Measurements from ENCODE around the gene CDKL2. TPM values are rescaled to one million over a fixed set of nuclear protein-coding genes. Genes with fewer than 3 reads are reported as not detected.

The CDKL2 gene
- total and polyA plus RNA-seq, 2 of the 4 experiments (the other 2 are of a cell fraction), result 0.09 to 0.18 TPM

GRCh38 chr4:75666299-75666698 lies 36.0 kb upstream of the CDKL2 start:
- Histone ChIP-seq H3K23ac (ENCODE audit: low read depth, low read length) (no peak overlapping the region), H2AFZ (replicated peaks; ENCODE audit: low read length, poor library complexity) (no peak overlapping the region), H2AK9ac (replicated peaks; ENCODE audit: low read depth, low read length, poor library complexity) (no peak overlapping the region), H3K4me2 (ENCODE audit: low read depth, low read length) (no peak overlapping the region), H4K5ac (ENCODE audit: low read depth, low read length) (no peak overlapping the region), H3K79me1 (ENCODE audit: low read depth in 1 of 2, low read length in 2 of 2) (peaks cover 5 to 62% of the 10 kb centered on the region in 2 experiments), H3K4ac (ENCODE audit: low read depth, low read length) (no peak overlapping the region), H3K14ac (replicated peaks; ENCODE audit: low read depth, low read length) (no peak overlapping the region), H3K4me3 (ENCODE audit: insufficient read depth, low read depth, low read length) (no peak overlapping the region), H3K4me1 (ENCODE audit: control insufficient read depth, insufficient read depth, low read length) (peaks cover 5% of the 10 kb centered on the region), H3K18ac (ENCODE audit: low read depth, low read length) (no peak overlapping the region), H3K27ac (ENCODE audit: insufficient read depth, low read length) (no peak overlapping the region), H3K9ac (ENCODE audit: low read depth, low read length) (no peak overlapping the region), H4K91ac (ENCODE audit: insufficient read depth, low read depth, low read length) (no peak overlapping the region), H4K8ac (ENCODE audit: low read depth in 2 of 2, low read length in 2 of 2) (no peak overlapping the region), H4K20me1 (ENCODE audit: insufficient read depth, low read length) (peaks cover 84% of the 10 kb centered on the region), H3K9me1 (ENCODE audit: insufficient read depth, low read length) (peaks cover 7% of the 10 kb centered on the region; the same call in 1 of the 2 replicates), H2BK5ac (ENCODE audit: low read depth, low read length, poor library complexity, severe bottlenecking) (no peak overlapping the region), H3K27me3 (ENCODE audit: control insufficient read depth, insufficient read depth, low read length) (no peaks in the 10 kb centered on the region), H2BK15ac (ENCODE audit: low read depth, low read length) (no peak overlapping the region), H2BK20ac (ENCODE audit: low read depth, low read length) (no peak overlapping the region), H3K9me3 (ENCODE audit: control insufficient read depth, insufficient read depth, low read length) (no peaks in the 10 kb centered on the region), H2BK120ac (ENCODE audit: low read depth, low read length) (no peak overlapping the region), H3K56ac (ENCODE audit: extremely low read depth, insufficient read depth, low read length) (no peak overlapping the region), H2AK5ac (ENCODE audit: low read depth, low read length) (no peak overlapping the region), H3K36me3 (ENCODE audit: control insufficient read depth, insufficient read depth, low read length) (peaks cover 3% of the 10 kb centered on the region; the same call in 1 of the 2 replicates)
- WGBS, 2 experiments (ENCODE audit: extremely low coverage in 2 of 2, insufficient read length in 1 of 2), result 100% methylated on average over 2 of the region's 4 CpGs; no CpG with 5 or more reads in 1 of the 2 experiments
- DNase-seq, result no peak
- no peak for ATAC-seq (ENCODE audit: low read depth)
- ChIA-PET POLR2A (ENCODE audit: unreplicated experiment) (no interaction called here), CTCF (no interaction called here)
- dilution Hi-C loops (cut with HindIII; ENCODE audit: low sequenced_read_pairs, unreplicated experiment) (no loop called here), intact Hi-C loops (cut with micrococcal nuclease) (no loop called here), in situ Hi-C loops (cut with MboI; ENCODE audit: low sequenced_read_pairs) (no loop called here)
- BruUV-seq (replicated peaks), result no TSS peak
- TF ChIP-seq USF2 (IDR thresholded peaks at IDR 0.05; ENCODE audit: low read depth, low read length) (no peak), MAFK (IDR thresholded peaks at IDR 0.05; ENCODE audit: low read depth, low read length) (no peak), CEBPB (IDR thresholded peaks at IDR 0.05; ENCODE audit: low read depth, low read length) (no peak), RAD21 (IDR thresholded peaks at IDR 0.05; ENCODE audit: low read length) (no peak), MXI1 (IDR thresholded peaks at IDR 0.05; ENCODE audit: borderline replicate concordance, low read depth, low read length) (no peak), SMC3 (IDR thresholded peaks at IDR 0.05; ENCODE audit: low read depth, low read length) (no peak), FOS (IDR thresholded peaks at IDR 0.05; ENCODE audit: low read depth, low read length) (no peak), CTCF (conservative IDR thresholded peaks at IDR 0.05; ENCODE audit: low read depth, low read length) (no peak), RFX5 (IDR thresholded peaks at IDR 0.05; ENCODE audit: low read depth, low read length) (no peak), BHLHE40 (IDR thresholded peaks at IDR 0.05; ENCODE audit: low read depth, low read length) (no peak), ELK1 (IDR thresholded peaks at IDR 0.05; ENCODE audit: borderline replicate concordance, low read depth, low read length) (no peak), CHD1 (IDR thresholded peaks at IDR 0.05; ENCODE audit: low read depth, low read length) (no peak)

All from IMR-90 (cell line).